ENCODE measurements around the gene TEX54.

TEX54 gene

DNA sequence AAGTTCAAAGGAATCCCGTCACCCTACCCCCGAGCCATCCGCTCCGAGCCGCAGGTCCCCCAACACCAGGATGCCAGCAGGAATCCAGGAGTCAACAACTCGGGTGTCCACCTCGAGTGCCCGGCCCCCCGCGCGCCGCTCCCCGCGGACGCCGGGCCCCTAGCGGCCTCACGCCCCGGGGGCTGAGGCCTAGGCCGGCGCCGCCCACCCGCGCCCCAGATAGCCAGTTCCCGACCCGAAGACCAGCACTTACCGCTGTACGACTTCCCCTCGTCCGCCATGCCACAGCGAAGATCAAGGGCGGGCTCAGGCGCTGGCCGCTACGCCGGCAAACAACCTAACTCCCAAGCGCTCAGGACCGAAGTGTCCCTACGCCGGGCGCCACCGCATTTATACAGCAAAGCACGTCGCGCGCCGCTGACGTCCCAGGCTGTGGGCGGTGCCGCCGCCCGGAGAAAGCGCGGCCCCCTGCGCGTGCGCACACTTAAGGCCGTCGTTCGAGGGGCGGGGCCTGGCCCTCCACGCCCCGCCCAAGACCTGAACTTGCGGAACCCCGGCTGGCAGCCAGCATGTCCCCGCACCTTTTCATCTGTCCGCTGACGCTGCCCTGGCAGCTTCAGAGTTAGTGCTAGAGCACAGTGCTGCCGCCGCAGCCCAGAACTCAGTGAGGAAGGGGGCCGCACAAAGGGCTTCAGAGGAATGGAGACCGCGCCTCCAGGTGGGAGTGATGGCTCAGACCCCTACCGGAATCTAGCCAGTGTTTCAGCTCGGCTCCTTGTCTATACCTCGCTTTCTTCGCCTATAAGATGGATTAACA, 27.4 kb downstream of the TEX54 start, which contains the start of gene NXF1:
Gene NXF1, minus strand, starts transcription at position 365 of the 817 bp plus-strand sequence. Its CDS starts 84 bp downstream, at position 281.
- POLR2A ChIA-PET: interaction anchor here (0.6 to 2.4 kb wide), 18 partner anchors 9 to 140 kb away, joined by 3 to 25 read pairs (median 4); partner anchors contain the start of genes C11orf98, CSKMT, STX5 and TEX54
- no peak for TF ChIP-seq CTCF (IDR thresholded peaks at IDR 0.05; ENCODE audit: control extremely low read depth, extremely low read depth, low read depth, missing control alignments)
- CTCF ChIA-PET: interaction anchor here (0.9 to 3.7 kb wide), 6 partner anchors 10 to 27 kb away, joined by 3 to 24 read pairs (median 4); partner anchors contain the start of genes STX5 and TMEM179B
- DNase-seq (ENCODE audit: extremely low spot score): peak; percentile 100

- no peak for DNase-seq (ENCODE audit: extremely low spot score)
- TF ChIP-seq CTCF (IDR thresholded peaks at IDR 0.05; ENCODE audit: control extremely low read depth, extremely low read depth, low read depth, missing control alignments): no peak
- ChIA-PET POLR2A (interaction anchor here (0.7 to 2.0 kb wide), 8 partner anchors 9 to 50 kb away, joined by 3 to 13 read pairs (median 8); partner anchors contain the start of genes STX5, TEX54 and TMEM179B), CTCF (interaction anchor here (1.9 kb wide), 1 partner anchor 18 kb away, joined by 7 read pairs; no protein-coding TSS in a partner anchor)
Observed at GRCh38 chr11:62804310-62805075, 28.1 kb downstream of the TEX54 start.

DNA sequence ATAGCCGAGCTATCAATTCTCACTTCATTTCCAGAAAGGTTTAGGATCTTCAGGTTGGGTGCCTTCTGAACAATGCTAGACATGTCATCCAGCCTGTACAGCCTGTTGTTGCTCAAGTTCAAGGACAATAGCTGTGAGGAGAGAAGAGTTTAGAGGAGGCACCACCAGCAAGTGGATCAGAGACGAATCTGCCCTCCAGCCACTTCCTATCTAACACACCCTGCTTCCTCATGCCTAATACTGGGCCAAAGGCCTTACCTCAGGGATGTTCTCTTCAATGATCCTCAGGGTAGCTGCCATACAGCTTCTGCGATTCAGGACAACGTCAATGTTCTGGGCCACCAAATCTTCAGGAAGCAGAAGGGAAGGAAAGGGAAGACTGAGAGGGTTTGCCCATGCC, 31.6 kb downstream of the TEX54 start:
- no peak for DNase-seq (ENCODE audit: extremely low spot score)
- TF ChIP-seq CTCF (IDR thresholded peaks at IDR 0.05; ENCODE audit: control extremely low read depth, extremely low read depth, low read depth, missing control alignments): no peak
- CTCF ChIA-PET: interaction anchor here (1.1 to 3.5 kb wide), 6 partner anchors 8 to 179 kb away, joined by 3 to 15 read pairs (median 4); partner anchors contain the start of genes B3GAT3 and TMEM179B
- POLR2A ChIA-PET: interaction anchor here (0.7 to 3.2 kb wide), 9 partner anchors 10 to 210 kb away, joined by 3 to 28 read pairs (median 5); partner anchors contain the start of genes C11orf98, CSKMT, SLC3A2 and STX5

GRCh38 chr11:62799486-62799885, 33.2 kb downstream of the TEX54 start:
- ChIA-PET POLR2A (interaction anchor here (0.6 to 3.2 kb wide), 4 partner anchors 8 to 208 kb away, joined by 3 to 28 read pairs (median 14); partner anchors contain the start of genes TMEM223, TUT1 and WDR74), CTCF (interaction anchor here (3.5 kb wide), 1 partner anchor 10 kb away, joined by 15 read pairs; no protein-coding TSS in a partner anchor)
- TF ChIP-seq CTCF (IDR thresholded peaks at IDR 0.05; ENCODE audit: control extremely low read depth, extremely low read depth, low read depth, missing control alignments): no peak
- DNase-seq (ENCODE audit: extremely low spot score): no peak

- no peak for DNase-seq (ENCODE audit: extremely low spot score)
- ChIA-PET CTCF (interaction anchor here (1.1 to 3.6 kb wide), 2 partner anchors 9 to 67 kb away, joined by 3 to 40 read pairs; partner anchors contain the start of gene TMEM179B), POLR2A (interaction anchor here (0.6 to 2.8 kb wide), 9 partner anchors 7 to 223 kb away, joined by 3 to 13 read pairs (median 4); partner anchors contain the start of genes EEF1G, NXF1, STX5 and TEX54)
- no peak for TF ChIP-seq CTCF (IDR thresholded peaks at IDR 0.05; ENCODE audit: control extremely low read depth, extremely low read depth, low read depth, missing control alignments)
Observed at GRCh38 chr11:62796281-62796680, 36.4 kb downstream of the TEX54 start.
